ENCODE data around the gene SLITRK5.

DNA sequence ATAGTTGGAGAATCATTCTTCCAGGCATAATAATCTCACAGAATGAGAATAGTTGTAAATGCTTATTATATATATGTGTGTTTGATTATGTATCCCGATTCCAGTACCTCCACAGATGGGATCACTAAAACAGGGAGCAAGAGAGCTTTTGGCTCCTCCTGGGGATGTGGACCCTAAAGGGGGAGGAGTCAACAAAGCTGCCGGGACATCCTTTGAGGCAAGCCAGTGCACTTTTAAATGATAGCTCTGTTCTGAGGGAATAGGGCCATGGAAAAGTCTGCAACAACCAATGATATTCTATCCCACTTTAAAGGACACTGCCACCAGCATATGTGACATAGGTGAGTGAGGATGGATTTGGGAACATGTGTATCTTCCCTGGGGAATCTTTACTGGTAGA lies 40.8 kb downstream of the SLITRK5 start:
- TF ChIP-seq JUN (IDR thresholded peaks at IDR 0.05; ENCODE audit: borderline replicate concordance, insufficient read depth, insufficient read length, low read depth) = no peak
- TF ChIP-seq POLR2A (IDR thresholded peaks at IDR 0.05; ENCODE audit: low read depth, low read length) = no peak
- TF ChIP-seq, protein P1, sequence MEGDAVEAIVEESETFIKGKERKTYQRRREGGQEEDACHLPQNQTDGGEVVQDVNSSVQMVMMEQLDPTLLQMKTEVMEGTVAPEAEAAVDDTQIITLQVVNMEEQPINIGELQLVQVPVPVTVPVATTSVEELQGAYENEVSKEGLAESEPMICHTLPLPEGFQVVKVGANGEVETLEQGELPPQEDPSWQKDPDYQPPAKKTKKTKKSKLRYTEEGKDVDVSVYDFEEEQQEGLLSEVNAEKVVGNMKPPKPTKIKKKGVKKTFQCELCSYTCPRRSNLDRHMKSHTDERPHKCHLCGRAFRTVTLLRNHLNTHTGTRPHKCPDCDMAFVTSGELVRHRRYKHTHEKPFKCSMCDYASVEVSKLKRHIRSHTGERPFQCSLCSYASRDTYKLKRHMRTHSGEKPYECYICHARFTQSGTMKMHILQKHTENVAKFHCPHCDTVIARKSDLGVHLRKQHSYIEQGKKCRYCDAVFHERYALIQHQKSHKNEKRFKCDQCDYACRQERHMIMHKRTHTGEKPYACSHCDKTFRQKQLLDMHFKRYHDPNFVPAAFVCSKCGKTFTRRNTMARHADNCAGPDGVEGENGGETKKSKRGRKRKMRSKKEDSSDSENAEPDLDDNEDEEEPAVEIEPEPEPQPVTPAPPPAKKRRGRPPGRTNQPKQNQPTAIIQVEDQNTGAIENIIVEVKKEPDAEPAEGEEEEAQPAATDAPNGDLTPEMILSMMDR (IDR thresholded peaks at IDR 0.05; ENCODE audit: extremely low read depth in 1 of 2, insufficient read depth in 1 of 2, low read depth in 1 of 2, low read length in 2 of 2) = no peak
- no peak for TF ChIP-seq MYC (IDR thresholded peaks at IDR 0.05; ENCODE audit: low read depth, low read length)
- no peak for TF ChIP-seq EZH2 (IDR thresholded peaks at IDR 0.05; ENCODE audit: borderline replicate concordance, low read depth, low read length, severe bottlenecking)

All from endothelial cell of umbilical vein (primary cell).